HCT116 (cell line): Measurements from ENCODE around the gene DAO. TPM values are rescaled to one million over a fixed set of nuclear protein-coding genes. Genes with fewer than 3 reads are reported as not detected.

Source experiments
- ATAC-seq: fragments of 200-7000 bp; cut with Tn5 transposase; 2 replicates; pipeline ENCODE4 v1.9.1; 2020; ENCODE audit warnings: mild to moderate bottlenecking, moderate library complexity
- BruUV-seq: library from RNA; stranded (reverse); fragments of 400-500 nt; replicated peaks from 2 replicates; lab custom pipeline; 2021; lab: Mats Ljungman, UMichigan
- CTCF ChIA-PET: fragments of 300-600 bp; sonication (Branson Sonifier 250); formaldehyde crosslinking; loops from one replicate; lab custom pipeline; 2021; ENCODE audit warnings: antibody characterized with exemption; lab: Charles Lee
- POLR2A ChIA-PET: fragments of 300-600, 350-600 bp; sonication (Branson Sonifier 250); formaldehyde crosslinking; loops from one replicate; lab custom pipeline; 2021; ENCODE audit warnings: antibody characterized with exemption; lab: Charles Lee
- RAD21 ChIA-PET, 2 experiments: fragments of 300-600 bp; sonication (Branson Sonifier 250); formaldehyde crosslinking; loops; one replicate each; lab custom pipeline; 2023; ENCODE audit warnings: low total read pairs in 2 of 2; ENCODE audit not compliant: uncharacterized antibody in 2 of 2, unreplicated experiment in 2 of 2, low non-redundant PET in 1 of 2; lab: Charles Lee
- DNase-seq: peaks from one replicate; pipeline ENCODE4 v3.0.0-alpha.2; 2010; ENCODE audit warnings: low read depth, low spot score
- H2AFZ ChIP-seq: fragments of 200-600 bp; shearing (Covaris generic), sonication (generic); 2 replicates; pipeline ENCODE4 v1.6.1; 2017; ENCODE audit warnings: low read depth, mixed run types, mixed read lengths, antibody characterized with exemption, low read length; ENCODE audit not compliant: poor library complexity, severe bottlenecking
- H3K27ac ChIP-seq: 2 replicates; pipeline ENCODE4 v1.5.1; 2012; ENCODE audit warnings: low read depth, low read length
- H3K27me3 ChIP-seq: fragments of 200-600 bp; sonication (generic); 2 replicates; pipeline ENCODE4 v1.6.1; 2016; ENCODE audit warnings: mixed run types, low read length, mixed read lengths; ENCODE audit not compliant: insufficient read depth
- H3K36me3 ChIP-seq, 2 experiments: fragments of 200-500 bp in 1 of 2; fragments of 200-600 bp in 1 of 2; sonication (Bioruptor generic) in 1 of 2; sonication (generic) in 1 of 2; 2 replicates each; pipeline versions ENCODE4 v1.5.1 to v1.6.1; 2014 to 2016; ENCODE audit warnings: low read length in 2 of 2, inconsistent platforms in 1 of 2, mixed read lengths in 1 of 2, mixed run types in 1 of 2; ENCODE audit not compliant: insufficient read depth in 2 of 2, control insufficient read depth in 1 of 2
- H3K4me1 ChIP-seq, 2 experiments: fragments of 200-600 bp in 1 of 2; sonication (generic) in 1 of 2; 2 replicates each; pipeline versions ENCODE4 v1.5.1 to v1.6.1; 2012 to 2017; ENCODE audit warnings: low read length in 2 of 2, inconsistent platforms in 1 of 2, mild to moderate bottlenecking in 1 of 2, mixed read lengths in 1 of 2, mixed run types in 1 of 2, moderate library complexity in 1 of 2; ENCODE audit not compliant: insufficient read depth in 2 of 2, control insufficient read depth in 1 of 2
- H3K4me2 ChIP-seq: fragments of 200-600 bp; sonication (generic); 2 replicates; pipeline ENCODE4 v1.6.1; 2017; ENCODE audit warnings: mixed run types, low read length, mixed read lengths
- H3K4me3 ChIP-seq, 2 experiments: fragments of 200-600 bp in 1 of 2; sonication (generic) in 1 of 2; replicated peaks in 1 of 2; 2 replicates each; pipeline ENCODE4 v1.5.1; 2011 to 2016; ENCODE audit warnings: low read length in 2 of 2, control low read depth in 1 of 2, low read depth in 1 of 2, mild to moderate bottlenecking in 1 of 2, mixed read lengths in 1 of 2, mixed run types in 1 of 2
- H3K79me2 ChIP-seq: fragments of 200-600 bp; sonication (generic); 2 replicates; pipeline ENCODE4 v1.6.1; 2017; ENCODE audit warnings: mild to moderate bottlenecking, mixed run types, low read length, moderate library complexity, mixed read lengths; ENCODE audit not compliant: insufficient read depth
- H3K9ac ChIP-seq: fragments of 200-600 bp; sonication (generic); 2 replicates; pipeline ENCODE4 v1.6.1; 2016; ENCODE audit warnings: low read length, mixed read lengths
- H3K9me2 ChIP-seq: fragments of 200-600 bp; sonication (generic), shearing (Covaris generic); 2 replicates; pipeline ENCODE4 v1.6.1; 2017; ENCODE audit warnings: mixed run types, mild to moderate bottlenecking, moderate library complexity; ENCODE audit not compliant: insufficient read depth
- H3K9me3 ChIP-seq, 2 experiments: fragments of 200-500 bp in 1 of 2; fragments of 200-600 bp in 1 of 2; sonication (Bioruptor generic) in 1 of 2; sonication (generic) in 1 of 2; 2 replicates each; pipeline ENCODE4 v1.6.1; 2014 to 2017; ENCODE audit warnings: low read length in 2 of 2, mixed read lengths in 2 of 2, inconsistent platforms in 1 of 2, low read depth in 1 of 2, mild to moderate bottlenecking in 1 of 2, mixed run types in 1 of 2, moderate library complexity in 1 of 2; ENCODE audit not compliant: control insufficient read depth in 1 of 2, insufficient read depth in 1 of 2
- H4K20me1 ChIP-seq: fragments of 200-600 bp; sonication (generic), shearing (Covaris generic); 2 replicates; pipeline ENCODE4 v1.6.1; 2017; ENCODE audit warnings: mixed run types, mild to moderate bottlenecking, moderate library complexity; ENCODE audit not compliant: insufficient read depth
- CEBPB ChIP-seq: IDR thresholded peaks from 2 replicates; pipeline ENCODE4 v1.6.1; 2012; ENCODE audit warnings: low read depth
- CTCF ChIP-seq, 3 experiments: fragments of 200-600 bp in 1 of 3; sonication (generic) in 1 of 3; IDR thresholded peaks in 2 of 3; conservative IDR thresholded peaks in 1 of 3; 2 replicates each; pipeline ENCODE4 v1.5.1; 2012 to 2017; ENCODE audit warnings: low read depth in 2 of 3, low read length in 2 of 3, antibody characterized with exemption in 1 of 3, borderline replicate concordance in 1 of 3, control low read depth in 1 of 3, mild to moderate bottlenecking in 1 of 3, mixed read lengths in 1 of 3, mixed run types in 1 of 3, moderate library complexity in 1 of 3; ENCODE audit not compliant: insufficient read depth in 1 of 3
- EZH2 ChIP-seq: fragments of 200-600 bp; sonication (generic); IDR thresholded peaks from 2 replicates; pipeline ENCODE4 v1.6.1; 2017; ENCODE audit warnings: antibody characterized with exemption, mixed run types
- EZH2phosphoT487 ChIP-seq: fragments of 200-600 bp; IDR thresholded peaks from 2 replicates; pipeline ENCODE4 v1.6.1; 2018; ENCODE audit warnings: antibody characterized with exemption, borderline replicate concordance
- FOSL1 ChIP-seq: IDR thresholded peaks from 2 replicates; pipeline ENCODE4 v1.6.1; 2012; ENCODE audit warnings: low read depth
- MAX ChIP-seq: IDR thresholded peaks from 2 replicates; pipeline ENCODE4 v1.6.1; 2012
- POLR2AphosphoS5 ChIP-seq: IDR thresholded peaks from 2 replicates; pipeline ENCODE4 v1.6.1; 2011; ENCODE audit warnings: mild to moderate bottlenecking, low read depth, low read length, moderate library complexity
- SIN3A ChIP-seq: IDR thresholded peaks from 2 replicates; pipeline ENCODE4 v1.6.1; 2012; ENCODE audit warnings: low read depth
- TCF7L2 ChIP-seq: IDR thresholded peaks from 2 replicates; pipeline ENCODE4 v1.7.0; 2011; ENCODE audit warnings: borderline replicate concordance, inconsistent platforms; ENCODE audit not compliant: insufficient read depth, insufficient read length; ENCODE audit errors: extremely low read depth
- YY1 ChIP-seq: IDR thresholded peaks from 2 replicates; pipeline ENCODE4 v1.6.1; 2011; ENCODE audit warnings: low read length, low read depth, moderate library complexity, mild to moderate bottlenecking; ENCODE audit not compliant: insufficient replicate concordance; ENCODE audit errors: extremely low read depth
- ZBTB33 ChIP-seq: IDR thresholded peaks from 2 replicates; pipeline ENCODE4 v1.6.1; 2011; ENCODE audit warnings: mild to moderate bottlenecking, low read length, moderate library complexity; ENCODE audit not compliant: insufficient replicate concordance; ENCODE audit errors: extremely low read depth
- ZFX ChIP-seq: fragments of 450-650 bp; IDR thresholded peaks from 2 replicates; pipeline ENCODE4 v1.6.1; 2017
- ZNF274 ChIP-seq: fragments of 200-500 bp; sonication (Bioruptor generic); IDR thresholded peaks from 2 replicates; pipeline ENCODE4 v1.6.1; 2014; ENCODE audit warnings: mild to moderate bottlenecking, low read depth, low read length, inconsistent platforms
- intact Hi-C: fragments of 100-400 bp; cut with micrococcal nuclease; formaldehyde crosslinking; loops from 2 replicates; pipeline ENCODE4 v1.10.0; 2022
- total RNA-seq: library from RNA; stranded (reverse); gene quantifications from one replicate; pipeline ENCODE4 v1.2.1, GENCODE V29; 2021; ENCODE audit not compliant: unreplicated experiment

The DAO gene
- total RNA-seq, 1 experiment from 2014 or later = not detected

- Histone ChIP-seq H3K4me3 (peak overlapping the region in 1 of 2 experiments; percentile 11; a peak in 2 of 4 replicates), H3K36me3 (peaks cover 0 to 49% of the 10 kb centered on the region in 2 experiments; a peak in 2 of 4 replicates)
- peak; percentile 97 for DNase-seq
These were observed 41.5 kb upstream of the DAO start for GRCh38 chr12:108838194-108839017.

More at GRCh38 chr12:108838194-108839017, 41.5 kb upstream of the DAO start:
- ATAC-seq = peak; percentile 85
- peak overlapping the region; percentile 82 for H3K4me2 ChIP-seq
- peak overlapping the region; percentile 82 for H3K9ac ChIP-seq
- TF ChIP-seq FOSL1 = no peak
- TF ChIP-seq YY1 = peak; percentile 70
- no peak for TF ChIP-seq CTCF (IDR thresholded peaks at IDR 0.05 in 2 of 3, conservative IDR thresholded peaks at IDR 0.05 in 1 of 3; ENCODE audit: borderline replicate concordance in 1 of 3, insufficient read depth in 1 of 3, low read depth in 2 of 3, low read length in 2 of 3)
- peak; percentile 90 for TF ChIP-seq POLR2AphosphoS5
- TF ChIP-seq EZH2phosphoT487 = no peak
- TF ChIP-seq ZFX = no peak
- no peak for TF ChIP-seq MAX
- TF ChIP-seq TCF7L2 = peak; percentile 95
- no peak for TF ChIP-seq EZH2
- TF ChIP-seq CEBPB = no peak
- no peak for TF ChIP-seq ZNF274
- TF ChIP-seq SIN3A = no peak
- TF ChIP-seq ZBTB33 = peak; percentile 80
- POLR2A ChIA-PET = interaction anchor here (0.9 to 3.4 kb wide), 5 partner anchors 10 to 21 kb away, joined by 3 to 21 read pairs (median 4); partner anchors contain the start of gene SSH1
- no peaks in the 10 kb centered on the region for H4K20me1 ChIP-seq
- no peaks in the 10 kb centered on the region for H3K9me3 ChIP-seq
- peaks cover 87% of the 10 kb centered on the region for H3K79me2 ChIP-seq
- intact Hi-C loops = loop anchor here (1.0 to 10.0 kb wide), 4 partner anchors 16 to 274 kb away; partner anchors contain the start of genes ALKBH2, ISCU, SART3 and UNG
- H3K27ac ChIP-seq = peak overlapping the region; percentile 99
- H3K27me3 ChIP-seq = no peaks in the 10 kb centered on the region
- no TSS peak for BruUV-seq
- peaks cover 78 to 95% of the 10 kb centered on the region in 2 experiments for H3K4me1 ChIP-seq
- RAD21 ChIA-PET = interaction anchor here in 1 of 2 experiments (0.6 kb wide), 1 partner anchor 197 kb away, joined by 3 read pairs; no protein-coding TSS in a partner anchor
- H2AFZ ChIP-seq = no peak overlapping the region
- CTCF ChIA-PET = no interaction called here
- no peaks in the 10 kb centered on the region for H3K9me2 ChIP-seq
